ENCODE results near the gene SORT1.

SORT1 gene

GRCh38 chr1:109372281-109372680 is 25.4 kb downstream of the SORT1 start:
- no peaks in the 10 kb centered on the region for H3K27me3 ChIP-seq (ENCODE audit: insufficient read depth, low read length, poor library complexity)
- no peaks in the 10 kb centered on the region for H3K79me1 ChIP-seq (ENCODE audit: low read length)
- H2AK5ac ChIP-seq (ENCODE audit: low read length): no peak overlapping the region
- H2BK120ac ChIP-seq (ENCODE audit: low read depth, low read length): no peak overlapping the region
- no CpG with 5 or more reads among the region's 6 CpGs for WGBS (ENCODE audit: extremely low coverage, insufficient coverage, low lambda C conversion rate)
- no peaks in the 10 kb centered on the region for H3K36me3 ChIP-seq (ENCODE audit: control insufficient read depth, insufficient read depth, low read length)
- no peak overlapping the region for H4K8ac ChIP-seq (ENCODE audit: low read depth, low read length)
- H3K4me3 ChIP-seq (ENCODE audit: low read length): no peak overlapping the region
- H2BK15ac ChIP-seq (replicated peaks; ENCODE audit: low read depth): no peak overlapping the region
- H3K18ac ChIP-seq (ENCODE audit: low read length): no peak overlapping the region
- H3K79me2 ChIP-seq (ENCODE audit: control insufficient read depth, insufficient read depth, low read length): no peaks in the 10 kb centered on the region
- no peak overlapping the region for H3K4ac ChIP-seq (ENCODE audit: low read depth, low read length)
- no peak overlapping the region for H3K23ac ChIP-seq (ENCODE audit: low read length)
- no peak for DNase-seq
- no peak overlapping the region for H3K4me2 ChIP-seq (ENCODE audit: low read length)
- H3K56ac ChIP-seq (ENCODE audit: low read length): no peak overlapping the region
- H3K9ac ChIP-seq (ENCODE audit: low read length): no peak overlapping the region
- no peak overlapping the region for H2BK5ac ChIP-seq (ENCODE audit: low read length)
- H3K27ac ChIP-seq (ENCODE audit: low read depth, low read length): no peak overlapping the region
- peaks cover 2% of the 10 kb centered on the region for H3K4me1 ChIP-seq (ENCODE audit: control insufficient read depth, low read depth, low read length)
- no peak overlapping the region for H4K5ac ChIP-seq (ENCODE audit: low read length)

- Histone ChIP-seq H2BK5ac (ENCODE audit: low read length) (no peak overlapping the region), H3K79me1 (ENCODE audit: low read length) (no peaks in the 10 kb centered on the region), H4K8ac (ENCODE audit: low read depth, low read length) (no peak overlapping the region), H2BK15ac (replicated peaks; ENCODE audit: low read depth) (no peak overlapping the region), H3K4ac (ENCODE audit: low read depth, low read length) (no peak overlapping the region), H3K4me1 (ENCODE audit: control insufficient read depth, low read depth, low read length) (peaks cover 2% of the 10 kb centered on the region), H3K27me3 (ENCODE audit: insufficient read depth, low read length, poor library complexity) (no peaks in the 10 kb centered on the region), H4K5ac (ENCODE audit: low read length) (no peak overlapping the region), H2AK5ac (ENCODE audit: low read length) (no peak overlapping the region), H3K4me2 (ENCODE audit: low read length) (no peak overlapping the region), H3K36me3 (ENCODE audit: control insufficient read depth, insufficient read depth, low read length) (no peaks in the 10 kb centered on the region), H3K79me2 (ENCODE audit: control insufficient read depth, insufficient read depth, low read length) (no peaks in the 10 kb centered on the region), H2BK120ac (ENCODE audit: low read depth, low read length) (no peak overlapping the region), H3K18ac (ENCODE audit: low read length) (no peak overlapping the region), H3K9ac (ENCODE audit: low read length) (no peak overlapping the region), H3K27ac (ENCODE audit: low read depth, low read length) (no peak overlapping the region), H3K56ac (ENCODE audit: low read length) (no peak overlapping the region), H3K4me3 (ENCODE audit: low read length) (no peak overlapping the region), H3K23ac (ENCODE audit: low read length) (no peak overlapping the region)
- WGBS (ENCODE audit: extremely low coverage, insufficient coverage, low lambda C conversion rate): no CpG with 5 or more reads among the region's 4 CpGs
- no peak for DNase-seq
Observed at GRCh38 chr1:109371341-109371739, 26.4 kb downstream of the SORT1 start.

GRCh38 chr1:109370712-109371340 is 26.9 kb downstream of the SORT1 start:
- no peak overlapping the region for H4K8ac ChIP-seq (ENCODE audit: low read depth, low read length)

DNA sequence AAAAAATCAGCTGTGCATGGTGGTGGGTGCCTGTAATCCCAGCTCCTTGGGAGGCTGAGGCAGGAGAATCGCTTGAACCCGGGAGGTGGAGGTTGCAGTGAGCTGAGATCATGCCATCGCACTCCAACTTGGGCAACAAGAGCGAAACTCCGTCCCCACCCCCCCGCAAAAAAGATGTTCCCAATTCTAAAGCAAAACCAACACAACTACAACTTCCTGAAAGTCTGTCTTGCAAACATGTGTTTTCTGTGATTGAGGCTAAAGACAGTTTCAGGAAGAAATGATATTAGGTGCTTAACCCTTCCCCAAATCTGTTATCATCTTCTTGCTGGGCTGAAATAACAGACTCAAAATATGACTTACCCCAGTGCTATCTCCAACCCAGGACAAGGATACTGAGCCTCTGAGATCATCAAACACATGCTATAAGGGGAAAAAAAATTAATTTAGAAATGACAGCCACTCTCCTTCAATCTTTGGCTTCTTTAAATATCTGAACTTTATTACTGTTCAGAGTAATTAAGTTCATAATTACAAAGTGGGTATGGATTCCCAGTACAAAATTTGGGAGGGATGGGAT is 28.5 kb downstream of the SORT1 start:
- Histone ChIP-seq H3K4me3 (ENCODE audit: low read length) (no peak overlapping the region), H4K8ac (ENCODE audit: low read depth, low read length) (no peak overlapping the region), H3K56ac (ENCODE audit: low read length) (no peak overlapping the region), H3K79me2 (ENCODE audit: control insufficient read depth, insufficient read depth, low read length) (no peaks in the 10 kb centered on the region), H3K36me3 (ENCODE audit: control insufficient read depth, insufficient read depth, low read length) (no peaks in the 10 kb centered on the region), H3K27me3 (ENCODE audit: insufficient read depth, low read length, poor library complexity) (no peaks in the 10 kb centered on the region), H2BK5ac (ENCODE audit: low read length) (no peak overlapping the region), H3K23ac (ENCODE audit: low read length) (no peak overlapping the region), H3K9ac (ENCODE audit: low read length) (no peak overlapping the region), H2AK5ac (ENCODE audit: low read length) (no peak overlapping the region), H2BK120ac (ENCODE audit: low read depth, low read length) (no peak overlapping the region), H3K4me2 (ENCODE audit: low read length) (no peak overlapping the region), H3K27ac (ENCODE audit: low read depth, low read length) (no peak overlapping the region), H3K18ac (ENCODE audit: low read length) (no peak overlapping the region), H4K5ac (ENCODE audit: low read length) (no peak overlapping the region), H2BK15ac (replicated peaks; ENCODE audit: low read depth) (no peak overlapping the region), H3K79me1 (ENCODE audit: low read length) (no peaks in the 10 kb centered on the region), H3K4me1 (ENCODE audit: control insufficient read depth, low read depth, low read length) (peaks cover 2% of the 10 kb centered on the region), H3K4ac (ENCODE audit: low read depth, low read length) (no peak overlapping the region)
- DNase-seq: no peak
- no CpG with 5 or more reads among the region's 6 CpGs for WGBS (ENCODE audit: extremely low coverage, insufficient coverage, low lambda C conversion rate)

More at GRCh38 chr1:109370712-109371340, 26.9 kb downstream of the SORT1 start:
- no peaks in the 10 kb centered on the region for H3K79me2 ChIP-seq (ENCODE audit: control insufficient read depth, insufficient read depth, low read length)
- no peaks in the 10 kb centered on the region for H3K79me1 ChIP-seq (ENCODE audit: low read length)
- H3K27ac ChIP-seq (ENCODE audit: low read depth, low read length): no peak overlapping the region
- H3K23ac ChIP-seq (ENCODE audit: low read length): no peak overlapping the region
- no peak overlapping the region for H2BK120ac ChIP-seq (ENCODE audit: low read depth, low read length)
- no peak overlapping the region for H3K9ac ChIP-seq (ENCODE audit: low read length)
- H3K36me3 ChIP-seq (ENCODE audit: control insufficient read depth, insufficient read depth, low read length): no peaks in the 10 kb centered on the region
- no peak overlapping the region for H4K5ac ChIP-seq (ENCODE audit: low read length)
- no peak overlapping the region for H3K4ac ChIP-seq (ENCODE audit: low read depth, low read length)
- no peak overlapping the region for H3K56ac ChIP-seq (ENCODE audit: low read length)
- no peak overlapping the region for H3K4me2 ChIP-seq (ENCODE audit: low read length)
- no peak for DNase-seq
- H3K27me3 ChIP-seq (ENCODE audit: insufficient read depth, low read length, poor library complexity): no peaks in the 10 kb centered on the region
- no peak overlapping the region for H3K4me3 ChIP-seq (ENCODE audit: low read length)
- no peak overlapping the region for H2BK5ac ChIP-seq (ENCODE audit: low read length)
- no peak overlapping the region for H2AK5ac ChIP-seq (ENCODE audit: low read length)
- H3K18ac ChIP-seq (ENCODE audit: low read length): no peak overlapping the region
- WGBS (ENCODE audit: extremely low coverage, insufficient coverage, low lambda C conversion rate): no CpG with 5 or more reads among the region's 7 CpGs
- peaks cover 2% of the 10 kb centered on the region for H3K4me1 ChIP-seq (ENCODE audit: control insufficient read depth, low read depth, low read length)
- no peak overlapping the region for H2BK15ac ChIP-seq (replicated peaks; ENCODE audit: low read depth)

GRCh38 chr1:109368464-109368863 is 29.3 kb downstream of the SORT1 start:
- no peak overlapping the region for H3K23ac ChIP-seq (ENCODE audit: low read length)
- no CpG with 5 or more reads among the region's 1 CpG for WGBS (ENCODE audit: extremely low coverage, insufficient coverage, low lambda C conversion rate)
- no peaks in the 10 kb centered on the region for H3K79me1 ChIP-seq (ENCODE audit: low read length)
- no peak overlapping the region for H2BK120ac ChIP-seq (ENCODE audit: low read depth, low read length)
- DNase-seq: peak; percentile 36
- no peak overlapping the region for H3K4ac ChIP-seq (ENCODE audit: low read depth, low read length)
- no peak overlapping the region for H3K4me3 ChIP-seq (ENCODE audit: low read length)
- H3K27ac ChIP-seq (ENCODE audit: low read depth, low read length): no peak overlapping the region
- H2AK5ac ChIP-seq (ENCODE audit: low read length): no peak overlapping the region
- no peak overlapping the region for H3K56ac ChIP-seq (ENCODE audit: low read length)
- no peak overlapping the region for H4K8ac ChIP-seq (ENCODE audit: low read depth, low read length)
- peaks cover 2% of the 10 kb centered on the region for H3K4me1 ChIP-seq (ENCODE audit: control insufficient read depth, low read depth, low read length)
- no peaks in the 10 kb centered on the region for H3K79me2 ChIP-seq (ENCODE audit: control insufficient read depth, insufficient read depth, low read length)
- H3K18ac ChIP-seq (ENCODE audit: low read length): no peak overlapping the region
- H3K27me3 ChIP-seq (ENCODE audit: insufficient read depth, low read length, poor library complexity): no peaks in the 10 kb centered on the region
- H2BK5ac ChIP-seq (ENCODE audit: low read length): no peak overlapping the region
- no peak overlapping the region for H3K9ac ChIP-seq (ENCODE audit: low read length)
- H3K36me3 ChIP-seq (ENCODE audit: control insufficient read depth, insufficient read depth, low read length): no peaks in the 10 kb centered on the region
- H3K4me2 ChIP-seq (ENCODE audit: low read length): no peak overlapping the region
- no peak overlapping the region for H2BK15ac ChIP-seq (replicated peaks; ENCODE audit: low read depth)
- H4K5ac ChIP-seq (ENCODE audit: low read length): no peak overlapping the region

DNA sequence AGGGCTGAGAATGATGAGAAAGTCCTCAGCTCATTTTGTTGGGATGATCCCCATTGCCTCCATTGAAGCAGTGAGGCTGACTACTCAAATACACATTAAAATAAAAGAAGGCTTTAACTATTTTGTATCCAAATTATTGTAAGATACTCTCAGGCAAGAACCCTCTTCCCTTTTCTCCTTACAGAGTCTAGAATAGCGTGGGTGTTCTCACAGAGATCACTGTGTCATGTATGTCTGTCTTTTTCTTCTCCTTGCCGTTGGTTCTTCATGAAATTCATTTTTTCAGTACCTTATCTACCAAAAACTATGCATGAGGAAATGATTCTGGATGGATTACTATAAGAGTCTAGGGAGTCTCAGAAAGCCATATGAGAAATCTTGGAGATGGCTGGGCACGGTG is 30.1 kb downstream of the SORT1 start:
- no peak overlapping the region for H2AK5ac ChIP-seq (ENCODE audit: low read length)
- no peaks in the 10 kb centered on the region for H3K79me1 ChIP-seq (ENCODE audit: low read length)
- H3K4me2 ChIP-seq (ENCODE audit: low read length): no peak overlapping the region
- no peak overlapping the region for H4K8ac ChIP-seq (ENCODE audit: low read depth, low read length)
- no peak overlapping the region for H2BK15ac ChIP-seq (replicated peaks; ENCODE audit: low read depth)
- H3K27ac ChIP-seq (ENCODE audit: low read depth, low read length): no peak overlapping the region
- no peak overlapping the region for H2BK120ac ChIP-seq (ENCODE audit: low read depth, low read length)
- H3K4me1 ChIP-seq (ENCODE audit: control insufficient read depth, low read depth, low read length): peaks cover 2% of the 10 kb centered on the region
- no peaks in the 10 kb centered on the region for H3K27me3 ChIP-seq (ENCODE audit: insufficient read depth, low read length, poor library complexity)
- no peak overlapping the region for H4K5ac ChIP-seq (ENCODE audit: low read length)
- no CpG with 5 or more reads among the region's 3 CpGs for WGBS (ENCODE audit: extremely low coverage, insufficient coverage, low lambda C conversion rate)
- H3K9ac ChIP-seq (ENCODE audit: low read length): no peak overlapping the region
- H2BK5ac ChIP-seq (ENCODE audit: low read length): no peak overlapping the region
- H3K18ac ChIP-seq (ENCODE audit: low read length): no peak overlapping the region
- no peak for DNase-seq
- H3K4ac ChIP-seq (ENCODE audit: low read depth, low read length): no peak overlapping the region
- H3K36me3 ChIP-seq (ENCODE audit: control insufficient read depth, insufficient read depth, low read length): no peaks in the 10 kb centered on the region
- H3K56ac ChIP-seq (ENCODE audit: low read length): no peak overlapping the region
- H3K23ac ChIP-seq (ENCODE audit: low read length): no peak overlapping the region
- H3K79me2 ChIP-seq (ENCODE audit: control insufficient read depth, insufficient read depth, low read length): no peaks in the 10 kb centered on the region
- H3K4me3 ChIP-seq (ENCODE audit: low read length): no peak overlapping the region

Data from mesendoderm (in vitro differentiated cells).